Effector CD4-positive, alpha-beta T cell (primary cell): ENCODE data around the gene TOR4A.

ENCODE experiments used
- DNase-seq: peaks from one replicate; pipeline ENCODE4 v3.0.0-alpha.2; 2020

The TOR4A gene

DNA sequence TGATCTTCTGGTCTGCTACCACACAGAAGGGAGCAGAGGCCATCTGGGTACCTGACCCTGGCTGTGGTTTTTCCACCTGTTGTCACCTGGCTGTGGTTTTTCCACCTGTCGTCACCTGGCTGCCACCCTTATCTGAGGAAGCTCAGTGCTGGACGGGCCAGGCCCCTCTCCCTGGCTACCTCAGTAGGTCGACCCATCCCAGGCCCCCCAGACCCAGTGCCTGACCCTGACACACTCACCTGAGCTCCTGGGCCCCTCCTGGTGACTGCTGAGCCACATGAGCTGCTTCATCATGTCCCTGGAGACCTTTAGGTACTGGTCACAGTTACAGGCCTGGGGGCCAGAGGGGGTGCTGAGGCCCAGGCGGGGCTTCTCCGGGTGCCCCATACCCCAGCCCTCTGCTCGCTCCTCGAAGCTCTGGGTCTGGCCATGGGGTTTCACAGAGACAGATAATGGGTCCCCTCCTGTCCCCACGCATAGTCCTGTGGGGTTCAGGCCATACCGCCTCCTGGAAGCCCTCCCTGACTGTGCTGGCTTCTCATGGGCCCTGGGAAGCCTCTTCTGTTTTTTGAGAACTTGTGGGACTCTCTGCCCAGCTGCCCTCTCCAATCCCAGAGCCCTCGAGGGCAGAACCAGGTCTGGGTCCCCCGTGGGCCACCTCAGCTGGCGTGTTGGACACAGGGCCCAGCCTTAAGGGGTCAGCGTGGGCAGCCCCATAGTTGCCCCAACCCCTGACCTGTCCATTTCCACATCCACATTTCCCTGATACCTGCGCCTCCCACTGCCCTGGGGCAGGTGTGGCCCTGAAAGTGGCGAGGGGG is 32.1 kb downstream of the TOR4A start:
- DNase-seq: no peak

DNA sequence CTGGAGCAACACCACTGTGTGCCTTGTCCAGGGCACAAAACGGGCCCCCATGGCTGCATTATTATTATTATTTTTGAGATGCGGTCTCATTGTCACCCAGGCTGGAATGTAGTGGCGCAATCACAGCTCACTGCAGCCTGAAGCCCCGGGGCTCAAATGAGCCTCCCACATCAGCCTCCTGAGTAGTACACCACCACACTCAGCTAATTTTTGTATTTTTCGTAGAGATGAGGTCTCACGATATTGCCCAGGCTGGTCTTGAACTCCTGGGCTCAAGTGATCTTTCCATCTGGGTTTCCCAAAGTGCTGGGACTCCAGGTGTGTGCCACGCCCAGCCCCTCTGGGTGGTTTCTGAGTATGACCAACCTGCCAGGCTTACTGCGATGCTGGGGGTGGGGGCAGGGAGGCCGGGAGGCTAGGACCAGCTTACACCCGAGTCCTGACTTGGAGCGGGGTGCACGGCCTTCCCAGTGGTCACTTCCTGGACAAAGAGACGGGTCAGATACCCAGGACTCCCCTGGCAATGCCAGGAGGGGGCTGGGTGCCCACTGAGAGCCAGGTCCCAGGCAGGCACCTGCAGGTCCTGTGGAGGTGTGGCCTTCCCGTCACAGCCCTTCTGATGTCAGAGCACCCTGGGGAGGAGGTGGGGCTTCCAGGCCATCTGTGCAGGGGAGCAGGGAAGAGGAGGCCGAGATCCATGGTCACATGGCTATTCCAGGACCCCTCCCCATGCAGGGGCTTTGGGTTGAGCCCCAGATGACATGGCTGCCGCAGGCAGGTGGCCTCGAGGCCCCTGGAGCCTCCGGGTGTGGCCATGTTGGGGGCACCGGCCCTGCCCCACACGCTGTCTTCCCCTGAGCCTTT is 32.9 kb downstream of the TOR4A start:
- DNase-seq: no peak

DNA sequence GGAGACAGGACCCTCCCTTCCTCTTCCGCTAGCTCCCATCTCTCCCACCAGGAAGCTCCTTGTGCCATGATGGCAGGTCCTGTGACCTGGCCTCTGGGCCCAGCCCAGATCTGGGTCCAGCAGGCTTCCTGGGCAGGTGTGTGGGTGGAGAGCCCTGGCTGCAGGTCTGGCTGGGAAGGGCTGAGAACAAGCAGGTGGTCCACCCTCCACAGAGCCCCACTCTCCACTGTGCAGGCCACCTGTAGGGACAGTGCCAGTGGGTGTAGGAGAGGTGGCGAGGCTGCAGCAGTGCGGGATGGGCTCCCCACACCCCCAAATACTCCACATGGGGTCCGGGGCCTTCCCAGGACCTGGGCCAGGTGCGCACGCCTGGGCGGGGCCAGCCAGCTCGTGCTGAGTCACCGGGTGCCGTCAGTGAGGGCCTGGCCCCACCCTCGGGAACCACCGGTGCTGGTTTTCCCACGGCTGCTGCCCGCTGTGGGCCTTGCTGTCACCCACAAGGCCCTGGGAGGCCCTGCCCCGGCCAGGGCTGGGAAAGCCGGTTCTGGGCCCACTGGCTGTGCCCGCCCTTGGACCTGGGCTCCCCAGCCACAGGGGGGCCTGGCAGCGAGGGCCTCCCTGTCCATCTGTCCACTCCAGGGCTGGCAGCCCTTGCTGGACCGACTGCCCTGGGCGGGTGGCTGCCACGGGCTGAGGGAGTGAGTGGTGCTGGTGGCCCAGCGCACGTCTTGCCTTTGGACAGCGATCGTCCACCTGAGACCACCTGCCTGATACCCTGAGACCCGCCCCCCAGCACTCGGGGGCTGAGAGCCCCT is 33.9 kb downstream of the TOR4A start:
- no peak for DNase-seq

DNA sequence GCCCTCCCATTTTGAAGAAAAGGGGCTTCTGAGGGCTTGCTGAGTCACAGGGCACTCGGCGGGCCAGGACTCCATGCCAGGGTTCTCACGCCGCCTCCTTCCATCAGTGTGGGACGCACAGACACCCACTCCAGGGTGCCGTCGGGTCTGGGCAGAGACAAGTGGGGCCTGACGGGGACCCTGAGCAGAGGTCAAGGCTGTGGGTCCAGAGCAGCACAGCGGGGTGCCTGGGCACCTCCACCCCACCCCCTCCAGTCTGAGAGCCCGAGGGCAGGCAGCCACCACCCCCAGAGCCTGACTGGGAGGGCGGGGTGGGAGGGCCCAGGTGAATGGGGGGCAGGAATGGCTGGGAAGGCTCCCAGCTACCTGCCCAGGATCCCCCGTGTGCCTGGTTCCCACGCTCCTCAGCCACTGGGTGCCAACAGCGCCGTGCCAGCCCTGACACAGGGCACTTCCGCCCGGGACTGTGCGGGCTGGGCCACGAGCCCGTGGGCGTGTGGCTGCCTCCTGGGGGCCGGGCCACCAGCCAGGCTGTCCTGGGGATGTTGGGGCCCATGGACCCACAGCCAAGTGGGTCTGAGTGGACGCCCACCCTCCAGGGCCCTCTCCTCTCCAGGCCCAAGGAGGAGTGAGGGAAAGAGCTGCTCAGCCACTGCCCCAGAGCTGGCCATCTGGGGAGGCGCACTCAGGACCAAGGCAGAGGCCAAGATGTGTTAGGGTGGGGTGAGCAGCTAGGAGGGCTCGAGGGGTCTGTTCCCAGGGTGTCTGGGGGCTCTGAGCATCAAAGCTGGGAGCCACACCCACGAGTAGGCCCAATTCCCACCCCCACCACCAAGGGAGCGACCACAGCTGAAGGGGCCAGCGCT is 34.7 kb downstream of the TOR4A start:
- DNase-seq: no peak

DNA sequence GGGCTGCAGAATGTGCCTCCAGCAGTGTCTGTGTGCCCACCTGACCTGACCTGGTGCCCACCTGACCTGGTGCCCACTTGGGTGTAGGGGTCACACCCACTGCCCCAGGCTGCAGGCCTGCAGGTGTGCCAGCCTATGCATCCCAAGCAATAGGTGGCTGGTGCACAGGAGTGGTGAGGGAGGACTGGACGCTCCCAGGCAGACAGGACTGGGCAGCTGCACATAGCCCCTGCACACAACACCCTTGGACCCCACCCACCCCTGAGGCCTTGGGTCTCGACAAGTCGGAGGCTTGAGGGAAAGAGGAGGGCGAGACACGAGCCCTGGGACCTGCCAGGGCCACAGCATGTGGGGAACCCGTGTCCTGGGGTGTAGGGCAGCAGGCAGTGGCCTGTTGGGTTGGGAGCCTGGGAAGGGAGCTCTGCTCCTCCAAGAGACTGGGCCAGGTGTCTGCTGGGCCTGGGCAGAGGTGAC is 35.4 kb downstream of the TOR4A start:
- no peak for DNase-seq

DNA sequence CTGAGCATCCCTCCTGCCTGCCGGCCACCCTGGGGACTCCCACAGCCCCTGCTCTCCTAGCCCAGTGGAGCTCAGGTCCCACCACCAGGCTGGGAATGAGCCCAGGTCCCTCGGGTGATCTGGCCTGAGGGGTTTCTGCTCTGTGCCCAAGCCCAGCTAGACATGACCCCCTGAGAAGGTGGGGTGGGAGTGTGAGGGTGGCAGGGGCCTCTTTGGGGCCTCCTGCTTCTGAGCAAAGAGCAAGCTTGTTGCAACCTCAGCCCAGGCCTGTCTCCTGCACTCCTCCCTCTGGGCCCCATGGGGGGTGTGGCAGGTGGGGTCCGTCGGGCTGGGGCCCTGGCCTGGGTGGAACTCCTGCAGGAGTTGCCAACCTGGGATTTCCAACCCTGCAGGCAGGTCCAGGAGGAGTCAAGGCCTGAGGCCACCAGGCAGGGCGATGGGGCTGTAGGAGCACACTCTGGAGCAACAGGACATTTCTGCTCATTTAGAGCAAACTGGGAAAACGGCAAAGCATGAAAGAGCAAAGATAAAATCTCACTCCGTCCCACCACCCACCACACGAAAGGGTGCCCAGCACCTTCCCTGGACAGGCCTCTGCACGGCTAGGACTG is 35.9 kb downstream of the TOR4A start:
- no peak for DNase-seq

DNA sequence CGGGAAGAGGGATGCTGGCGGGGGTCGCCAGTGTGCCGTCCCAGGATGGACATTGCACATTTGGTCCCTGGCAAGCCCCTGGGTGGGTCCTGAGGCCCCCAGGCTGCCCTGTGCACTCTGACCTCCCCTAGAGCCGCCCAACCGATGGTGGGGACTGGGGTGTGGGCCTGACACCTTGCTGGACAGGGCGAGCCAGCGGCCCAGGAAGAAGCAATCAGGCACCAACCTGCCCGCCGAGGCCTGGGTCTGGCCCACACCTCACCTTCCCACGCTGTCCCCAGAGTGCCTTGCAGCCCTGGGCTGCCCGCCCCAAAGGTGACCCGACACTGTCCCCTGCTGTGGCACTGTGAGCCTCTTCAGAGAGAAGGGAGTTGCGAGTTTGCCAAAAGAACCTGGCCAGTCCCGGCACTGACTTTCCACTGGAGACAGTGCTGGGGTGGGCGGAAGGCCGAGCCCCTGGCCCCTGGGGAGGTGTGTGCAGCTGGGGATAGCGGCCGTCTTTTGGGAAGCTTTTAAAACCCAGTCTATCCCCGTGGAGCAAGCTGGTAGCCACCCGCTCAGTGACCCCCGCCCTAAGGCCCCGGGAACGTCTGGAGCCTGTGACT is 36.5 kb downstream of the TOR4A start:
- no peak for DNase-seq

DNA sequence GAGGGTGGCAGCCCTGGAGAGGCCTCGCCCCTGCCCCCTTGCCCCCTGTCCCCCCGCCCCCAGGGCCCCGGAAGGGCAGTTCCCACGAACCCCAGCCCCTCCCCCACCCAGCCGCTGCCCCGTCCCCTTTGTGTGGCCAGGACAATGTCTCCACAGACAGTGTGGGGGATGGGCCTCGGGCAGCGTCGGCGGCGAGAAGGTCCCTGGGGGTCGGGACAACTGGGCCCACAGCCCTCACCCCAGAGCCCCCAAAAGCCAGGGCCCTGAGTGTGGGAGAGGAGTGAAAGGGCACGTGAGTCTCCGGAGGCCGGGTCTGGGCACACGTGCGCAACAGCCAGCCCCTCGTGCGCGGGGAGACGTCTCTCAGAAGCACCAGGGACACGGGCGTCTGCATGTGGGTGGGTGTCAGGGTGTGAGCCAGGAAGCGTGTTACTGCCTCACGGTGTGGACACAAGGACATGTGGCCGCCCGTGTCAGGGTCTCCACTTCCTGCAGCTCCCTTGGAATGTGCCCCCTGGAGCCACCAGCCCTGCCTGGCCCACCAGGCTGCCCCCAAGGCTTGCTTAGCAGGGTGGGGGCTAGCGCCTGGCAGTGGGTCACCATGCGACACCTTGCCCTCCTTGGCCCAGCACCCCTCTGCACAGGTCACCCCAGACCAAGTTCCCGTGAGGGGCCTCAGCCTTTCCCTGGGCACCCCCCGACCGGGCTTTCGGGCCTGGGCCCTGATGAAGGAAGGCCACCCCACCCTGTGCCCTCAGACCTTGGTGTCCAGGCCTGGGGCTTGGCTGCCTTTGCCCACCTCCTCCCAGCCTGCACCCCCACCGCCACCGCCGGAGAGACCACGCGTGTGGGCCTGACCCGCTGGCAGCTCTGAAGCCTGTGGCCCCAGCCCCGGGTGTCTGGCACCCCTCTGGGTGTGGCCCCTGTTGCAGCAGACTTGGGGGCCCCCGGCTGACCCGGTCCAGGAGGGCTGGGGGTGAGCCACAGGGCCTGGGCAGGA is 37.3 kb downstream of the TOR4A start:
- no peak for DNase-seq

DNA sequence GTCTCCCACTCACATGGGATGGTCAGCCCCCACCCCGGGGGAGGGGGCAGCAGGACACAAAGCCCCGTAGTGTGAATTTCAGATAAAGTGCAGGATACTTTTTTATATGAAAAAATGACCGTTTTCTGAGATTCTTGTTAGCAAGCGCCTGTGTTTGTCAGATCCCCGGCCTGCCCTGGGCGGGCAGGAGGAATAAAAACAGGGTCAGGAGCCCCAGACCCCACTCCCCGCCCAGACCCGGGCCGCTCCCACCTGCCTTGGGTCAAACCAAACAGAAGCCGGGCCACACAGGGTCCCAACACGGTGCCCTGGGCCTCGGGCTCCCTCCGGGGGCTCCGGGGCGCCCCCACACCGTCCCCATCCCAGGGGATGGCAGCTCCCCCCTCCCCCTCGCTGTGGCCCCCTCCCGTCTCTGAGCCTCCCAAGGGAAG is 38.1 kb downstream of the TOR4A start:
- no peak for DNase-seq

DNA sequence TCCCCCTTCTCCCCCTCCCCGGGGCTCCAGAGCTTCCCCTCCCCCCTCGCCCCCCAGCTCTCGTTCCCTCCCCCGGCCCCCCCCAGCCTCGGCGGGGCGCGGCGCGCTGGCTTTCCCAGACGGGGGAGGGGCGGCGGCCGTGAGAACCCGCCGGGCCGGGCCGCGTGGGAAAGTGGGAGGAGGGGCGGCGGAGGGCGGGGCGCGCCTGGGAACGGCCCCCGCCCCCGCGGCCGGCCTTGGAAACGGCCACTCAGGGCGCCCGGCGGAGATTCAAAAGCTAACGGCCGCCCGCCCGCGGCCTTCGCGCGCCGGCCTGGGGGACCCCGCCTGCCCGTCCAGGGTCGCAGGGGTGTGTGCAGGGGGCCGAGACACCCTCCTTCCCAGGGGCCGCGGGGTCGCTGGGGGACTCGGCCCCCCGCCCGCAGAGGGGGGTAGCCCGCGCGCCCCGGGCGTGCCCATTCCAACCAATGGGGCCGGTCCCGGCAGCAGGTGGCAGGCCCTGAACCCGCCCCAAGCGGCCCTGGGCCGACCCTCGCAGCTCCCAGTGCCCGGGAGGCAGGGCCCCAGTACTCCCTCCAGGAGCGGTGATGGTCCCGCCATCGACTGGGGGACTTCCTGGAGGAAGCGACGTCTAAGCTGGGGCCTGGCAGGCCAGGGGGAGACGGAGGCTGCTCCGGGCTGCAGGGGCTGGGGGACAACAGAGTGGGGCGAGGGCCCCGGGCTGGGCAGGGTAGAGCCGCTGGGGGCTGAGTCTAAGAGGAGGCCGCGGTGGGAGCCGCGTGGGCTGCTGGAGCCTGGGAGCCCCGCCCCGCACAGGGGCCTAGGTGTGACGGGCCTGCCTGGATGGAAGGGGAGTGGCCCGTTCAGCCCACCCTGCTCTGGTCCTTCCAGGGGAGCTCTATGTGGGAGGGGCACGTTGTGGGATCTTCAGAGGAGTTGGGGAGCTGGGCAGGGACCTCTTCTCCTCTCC is 38.8 kb downstream of the TOR4A start:
- no peak for DNase-seq

DNA sequence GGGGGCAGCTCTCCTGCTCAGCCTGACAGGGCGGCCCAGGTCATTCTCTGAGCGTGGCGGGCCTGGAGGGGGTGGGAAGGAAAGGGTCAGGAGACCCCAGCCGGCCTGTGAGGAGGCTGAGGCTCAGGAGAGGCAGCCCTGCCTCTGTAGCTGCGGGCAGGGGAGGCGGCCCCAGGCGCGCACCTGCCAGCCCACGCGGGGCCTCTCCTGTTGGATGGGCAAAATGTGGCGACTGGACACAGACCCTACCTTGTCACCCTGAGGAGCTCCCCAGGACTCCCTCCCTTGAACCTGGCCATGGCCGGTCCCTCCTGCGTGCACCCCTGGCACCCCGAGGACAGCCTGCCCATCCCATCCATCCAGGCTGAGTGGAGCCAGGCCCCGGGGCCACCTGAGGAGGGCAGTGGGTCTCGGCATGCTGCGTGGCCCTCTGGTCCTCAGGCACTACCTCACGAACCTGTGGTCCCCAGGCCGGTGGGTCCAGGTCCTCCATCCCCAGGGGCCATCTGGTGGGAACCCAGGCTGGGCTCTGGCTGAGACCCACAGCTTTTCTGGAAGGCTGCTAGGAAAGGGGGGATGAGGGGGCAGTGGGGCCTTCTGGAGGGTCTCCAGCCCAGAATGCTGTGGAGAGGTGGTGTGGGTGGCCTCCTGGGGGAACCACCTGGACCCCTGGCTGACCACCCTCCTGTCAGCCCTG is 39.6 kb downstream of the TOR4A start:
- no peak for DNase-seq

DNA sequence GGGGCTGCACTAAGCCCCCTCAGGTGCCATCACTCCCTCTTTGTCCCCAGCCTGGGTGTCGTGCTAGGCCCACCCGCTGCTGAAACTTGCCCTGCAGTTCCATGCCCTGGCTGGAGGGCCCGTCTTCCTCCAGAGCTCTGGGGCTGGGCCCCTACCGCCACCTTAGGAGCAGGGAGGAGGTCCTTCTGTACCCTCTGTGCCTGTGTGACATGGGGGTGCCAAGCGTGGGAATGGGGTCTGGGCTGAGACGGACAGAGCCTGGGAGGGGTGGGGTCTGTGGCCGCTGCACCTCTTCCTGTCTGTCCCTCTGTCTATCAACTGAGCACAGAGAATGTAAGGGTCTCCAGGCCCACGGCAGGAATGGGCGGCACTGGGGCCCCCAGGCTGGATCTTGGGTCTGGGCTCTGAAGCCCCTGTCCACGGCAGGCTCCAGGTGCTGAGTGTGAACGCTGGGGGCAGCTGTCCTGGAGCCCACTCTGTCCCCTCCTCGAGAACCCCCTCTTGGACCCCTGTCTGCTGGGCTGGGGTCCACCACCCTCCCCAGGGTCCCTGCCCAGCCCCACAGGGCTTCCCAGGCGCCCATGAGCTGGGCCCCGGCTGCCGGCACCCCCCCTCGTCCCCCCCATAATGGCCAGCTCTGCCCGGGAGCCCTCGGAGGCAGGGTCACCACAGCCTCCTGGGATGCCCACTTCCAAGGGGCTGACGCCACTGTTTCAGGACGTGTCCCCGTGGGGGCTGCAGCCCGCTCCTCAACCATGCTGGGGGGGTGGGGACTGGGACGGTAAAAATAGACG is 40.4 kb downstream of the TOR4A start:
- no peak for DNase-seq

DNA sequence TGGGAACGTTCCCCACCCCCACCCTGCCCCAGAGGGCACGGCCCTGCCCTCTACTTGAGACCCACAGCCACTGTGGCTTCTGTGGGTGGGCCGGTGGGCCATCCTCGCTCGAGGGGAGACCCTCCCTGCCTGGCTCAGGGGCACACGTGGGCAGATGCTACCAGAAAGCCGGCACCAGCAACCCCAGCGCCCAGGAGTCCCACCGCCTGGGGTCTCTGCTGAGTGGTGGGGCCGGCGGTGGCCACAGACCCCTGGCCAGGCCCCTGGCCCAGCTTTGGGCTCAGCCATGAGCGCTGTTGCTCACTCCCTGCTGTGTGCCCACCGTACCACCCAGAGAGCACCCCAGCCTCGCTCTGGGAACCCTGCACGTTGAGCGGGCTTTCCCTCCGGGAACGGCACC is 41.1 kb downstream of the TOR4A start:
- DNase-seq: no peak

DNA sequence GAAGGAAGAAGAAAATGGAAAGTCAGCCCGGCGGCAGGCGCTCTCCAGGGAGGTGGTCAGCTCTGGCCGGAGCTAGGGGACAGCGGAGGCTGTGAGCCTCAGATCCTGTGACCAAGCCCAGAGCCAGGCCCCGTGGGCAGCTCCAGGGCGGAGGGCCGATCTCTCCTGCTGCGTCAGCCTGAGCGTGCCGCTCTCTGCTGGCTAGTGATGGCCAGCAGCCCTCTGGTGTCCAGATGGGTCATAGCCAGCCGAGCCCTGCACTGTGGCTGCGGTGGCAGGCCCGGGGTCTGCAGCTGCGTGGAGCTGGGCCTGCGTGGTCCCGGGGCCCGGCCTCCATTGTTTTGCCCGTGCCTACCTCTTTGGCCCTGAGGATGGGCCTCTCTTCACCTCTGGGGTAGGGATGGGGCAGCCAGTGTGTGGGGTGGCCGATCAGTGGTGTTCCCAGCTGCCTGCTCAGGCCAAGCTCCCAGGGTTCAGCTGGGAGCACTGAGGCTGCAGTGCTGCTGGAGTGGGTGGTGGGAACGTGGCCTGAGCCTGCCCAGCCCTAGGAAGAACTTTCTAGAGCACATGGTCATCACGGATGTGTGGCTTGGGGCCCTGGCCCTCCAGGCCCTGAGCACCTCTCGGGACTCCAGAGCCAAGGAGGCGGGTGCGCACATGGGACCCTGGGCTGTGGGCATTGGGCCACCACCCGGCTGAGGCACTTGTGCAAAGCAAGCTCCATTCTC is 41.6 kb downstream of the TOR4A start:
- DNase-seq: no peak

DNA sequence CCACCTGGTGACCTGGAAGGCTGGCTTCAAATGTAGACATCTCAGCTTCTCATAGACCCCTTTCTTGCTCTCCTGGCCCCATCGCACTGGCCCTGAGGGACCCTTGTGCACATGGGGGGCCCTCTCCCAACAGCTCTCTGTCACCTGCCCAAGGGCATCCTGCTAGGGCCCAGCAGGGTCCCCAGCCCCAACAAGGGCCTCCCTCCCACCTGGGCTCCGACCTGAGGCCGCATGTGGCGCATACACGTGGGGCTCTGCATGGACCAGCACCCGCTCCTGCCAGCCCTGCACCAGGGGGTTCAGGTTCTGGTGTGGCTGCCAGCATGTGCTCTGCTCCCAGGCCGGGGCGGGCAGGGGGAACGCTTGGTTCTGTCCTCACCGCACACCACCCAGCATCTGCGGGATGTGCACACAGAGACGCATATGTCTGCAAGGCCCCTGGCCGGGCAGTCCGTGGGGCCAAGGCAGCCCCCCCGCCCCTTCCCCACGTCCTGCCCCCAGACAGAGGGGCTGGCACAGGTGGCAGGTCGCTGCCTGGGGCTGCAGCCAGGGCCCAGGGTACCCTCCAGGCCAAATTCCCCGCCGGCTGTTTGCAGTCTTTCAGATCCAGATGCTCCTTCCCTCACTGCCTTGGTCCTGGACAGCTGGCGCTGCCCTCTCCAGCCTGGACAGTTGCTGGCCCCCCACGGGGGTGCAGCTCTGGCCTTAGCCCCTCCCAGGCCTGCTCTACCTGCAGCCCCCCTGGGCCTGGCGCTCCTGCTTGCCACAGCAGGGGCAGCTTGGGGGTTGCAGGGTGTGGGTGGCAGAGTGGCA is 42.4 kb downstream of the TOR4A start:
- no peak for DNase-seq
